H9 (cell line): ENCODE measurements around the gene TMCC1. TPM values are rescaled to one million over a fixed set of nuclear protein-coding genes. Genes with fewer than 3 reads are reported as not detected.

Experiments
- DNase-seq: peaks from one replicate; pipeline ENCODE4 v3.0.0-alpha.2; 2017
- H2AFZ ChIP-seq: one replicate; pipeline ENCODE4 v1.6.1; 2013; ENCODE audit warnings: mild to moderate bottlenecking, low read length, control low read depth, moderate library complexity
- H2AK5ac ChIP-seq: 2 replicates; pipeline ENCODE4 v1.6.1; 2013; ENCODE audit warnings: low read length, control low read depth, mixed read lengths; ENCODE audit not compliant: insufficient read length
- H2BK120ac ChIP-seq: one replicate; pipeline ENCODE4 v1.6.1; 2013; ENCODE audit warnings: low read depth, mild to moderate bottlenecking, low read length, control low read depth, inconsistent platforms; ENCODE audit not compliant: poor library complexity, severe bottlenecking
- H2BK12ac ChIP-seq: 2 replicates; pipeline ENCODE4 v1.6.1; 2013; ENCODE audit warnings: low read length, control low read depth, mixed read lengths, low read depth; ENCODE audit not compliant: insufficient read length
- H2BK15ac ChIP-seq: 2 replicates; pipeline ENCODE4 v1.6.1; 2013; ENCODE audit warnings: low read depth, low read length, control low read depth
- H2BK20ac ChIP-seq: one replicate; pipeline ENCODE4 v1.6.1; 2013; ENCODE audit warnings: low read depth, mild to moderate bottlenecking, low read length, control low read depth, inconsistent platforms; ENCODE audit not compliant: poor library complexity, severe bottlenecking
- H2BK5ac ChIP-seq: 2 replicates; pipeline ENCODE4 v1.6.1; 2013; ENCODE audit warnings: low read length, control low read depth, mixed read lengths; ENCODE audit not compliant: insufficient read length
- H3K14ac ChIP-seq: 2 replicates; pipeline ENCODE4 v1.6.1; 2013; ENCODE audit warnings: low read length, control low read depth; ENCODE audit not compliant: insufficient read depth
- H3K18ac ChIP-seq: 2 replicates; pipeline ENCODE4 v1.6.1; 2013; ENCODE audit warnings: low read depth, mild to moderate bottlenecking, mixed read lengths, low read length, control low read depth; ENCODE audit not compliant: insufficient read length
- H3K23ac ChIP-seq: 2 replicates; pipeline ENCODE4 v1.6.1; 2013; ENCODE audit warnings: low read length, control low read depth, mixed read lengths, low read depth; ENCODE audit not compliant: insufficient read length
- H3K23me2 ChIP-seq: 2 replicates; pipeline ENCODE4 v1.6.1; 2013; ENCODE audit warnings: low read depth, mild to moderate bottlenecking, mixed read lengths, low read length, control low read depth; ENCODE audit not compliant: insufficient read length, poor library complexity, severe bottlenecking
- H3K27ac ChIP-seq: 2 replicates; pipeline ENCODE4 v1.5.1; 2013; ENCODE audit warnings: low read length, control low read depth, mixed read lengths, low read depth; ENCODE audit not compliant: insufficient read length
- H3K27me3 ChIP-seq: 2 replicates; pipeline ENCODE4 v1.6.1; 2013; ENCODE audit warnings: low read length, control low read depth, inconsistent platforms; ENCODE audit not compliant: insufficient read depth
- H3K4ac ChIP-seq: 2 replicates; pipeline ENCODE4 v1.6.1; 2013; ENCODE audit warnings: low read depth, mild to moderate bottlenecking, control low read depth, inconsistent platforms, low read length, moderate library complexity
- H3K4me1 ChIP-seq: 2 replicates; pipeline ENCODE4 v1.6.1; 2013; ENCODE audit warnings: low read length, control low read depth, inconsistent platforms; ENCODE audit not compliant: insufficient read depth
- H3K4me2 ChIP-seq: 2 replicates; pipeline ENCODE4 v1.6.1; 2013; ENCODE audit warnings: low read length, control low read depth, mixed read lengths; ENCODE audit not compliant: insufficient read length, insufficient read depth
- H3K56ac ChIP-seq: 2 replicates; pipeline ENCODE4 v1.6.1; 2013; ENCODE audit warnings: low read depth, mild to moderate bottlenecking, mixed read lengths, low read length, control low read depth; ENCODE audit not compliant: insufficient read length
- H3K79me1 ChIP-seq: 2 replicates; pipeline ENCODE4 v1.6.1; 2013; ENCODE audit warnings: low read depth, mild to moderate bottlenecking, moderate library complexity, low read length, control low read depth, inconsistent platforms; ENCODE audit not compliant: insufficient read depth, poor library complexity, severe bottlenecking
- H3K79me2 ChIP-seq: 2 replicates; pipeline ENCODE4 v1.6.1; 2013; ENCODE audit warnings: low read length, control low read depth, inconsistent platforms; ENCODE audit not compliant: insufficient read depth
- H3K9ac ChIP-seq: 2 replicates; pipeline ENCODE4 v1.6.1; 2013; ENCODE audit warnings: low read length, control low read depth, mixed read lengths; ENCODE audit not compliant: insufficient read length; ENCODE audit errors: extremely low read depth
- H3K9me3 ChIP-seq: one replicate; pipeline ENCODE4 v1.6.1; 2013; ENCODE audit warnings: low read depth, low read length, inconsistent platforms; ENCODE audit not compliant: control insufficient read depth
- H3T11ph ChIP-seq: one replicate; pipeline ENCODE4 v1.6.1; 2013; ENCODE audit warnings: mild to moderate bottlenecking, low read length, control low read depth, inconsistent platforms
- H4K20me1 ChIP-seq: one replicate; pipeline ENCODE4 v1.6.1; 2013; ENCODE audit not compliant: control insufficient read depth, insufficient read length, insufficient read depth
- H4K5ac ChIP-seq: 2 replicates; pipeline ENCODE4 v1.6.1; 2013; ENCODE audit warnings: low read depth, mild to moderate bottlenecking, mixed read lengths, low read length, control low read depth; ENCODE audit not compliant: insufficient read length
- H4K8ac ChIP-seq: replicated peaks from 2 replicates; pipeline ENCODE4 v1.6.1; 2013; ENCODE audit warnings: low read length, control low read depth, mixed read lengths, low read depth; ENCODE audit not compliant: insufficient read length
- H4K91ac ChIP-seq: 2 replicates; pipeline ENCODE4 v1.6.1; 2013; ENCODE audit warnings: low read depth, mild to moderate bottlenecking, moderate library complexity, mixed read lengths, low read length, control low read depth; ENCODE audit not compliant: insufficient read length
- H3K27ac Mint-ChIP-seq, 3 experiments: 2 replicates in 2 of 3; 3 replicates in 1 of 3; pipeline ENCODE4 v1.8.0; 2020 to 2021; ENCODE audit warnings: mixed read lengths in 3 of 3, mild to moderate bottlenecking in 1 of 3, moderate library complexity in 1 of 3
- H3K27me3 Mint-ChIP-seq: 2 replicates; pipeline ENCODE4 v1.8.0; 2021; ENCODE audit warnings: low read depth, mild to moderate bottlenecking, moderate library complexity, mixed read lengths
- H3K36me3 Mint-ChIP-seq, 3 experiments: 2 replicates in 2 of 3; 3 replicates in 1 of 3; pipeline ENCODE4 v1.8.0; 2020 to 2021; ENCODE audit warnings: low read depth in 3 of 3, mixed read lengths in 3 of 3; ENCODE audit not compliant: insufficient read depth in 1 of 3
- H3K4me1 Mint-ChIP-seq, 2 experiments: 2 replicates each; pipeline ENCODE4 v1.8.0; 2020; ENCODE audit warnings: mixed read lengths in 2 of 2
- H3K4me3 Mint-ChIP-seq, 2 experiments: 2 replicates in 1 of 2; 3 replicates in 1 of 2; pipeline ENCODE4 v1.8.0; 2020 to 2021; ENCODE audit warnings: mild to moderate bottlenecking in 2 of 2, mixed read lengths in 2 of 2, moderate library complexity in 1 of 2
- H3K9me3 Mint-ChIP-seq, 2 experiments: 2 replicates in 1 of 2; 3 replicates in 1 of 2; pipeline ENCODE4 v1.8.0; 2020; ENCODE audit warnings: mild to moderate bottlenecking in 2 of 2, mixed read lengths in 2 of 2, moderate library complexity in 1 of 2
- CTCF ChIP-seq: fragments of 200-600 bp; sonication (generic); conservative IDR thresholded peaks from 3 replicates; pipeline ENCODE4 v1.8.0; 2021; ENCODE audit warnings: antibody characterized with exemption, mild to moderate bottlenecking
- WGBS: extraction: QIAGEN DNeasy Blood & Tissue Kit; methylation state at CpG from one replicate; pipeline ENCODE4 v1.1.7; 2013; ENCODE audit warnings: missing lambda C conversion rate, low lambda C conversion rate, mixed read lengths; ENCODE audit not compliant: insufficient read length; ENCODE audit errors: extremely low coverage; 5-methylcytosine and 5-hydroxymethylcytosine counted together
- total RNA-seq: library from RNA; stranded (reverse); gene quantifications from 2 replicates; pipeline ENCODE4 v1.2.1, GENCODE V29; 2021

The TMCC1 gene
- total RNA-seq, 1 experiment from 2014 or later: 24.4 TPM

- Histone ChIP-seq H3K18ac (no peak overlapping the region), H3K9me3 (no peaks in the 10 kb centered on the region), H3K23ac (no peak overlapping the region), H2BK20ac (no peak overlapping the region), H2BK15ac (no peak overlapping the region), H4K8ac (no peak overlapping the region), H3K9ac (no peak overlapping the region), H3K79me1 (no peaks in the 10 kb centered on the region), H2BK120ac (no peak overlapping the region), H3K27me3 (no peaks in the 10 kb centered on the region), H2AFZ (no peak overlapping the region), H3K4me2 (no peak overlapping the region), H2BK5ac (no peak overlapping the region), H2BK12ac (no peak overlapping the region), H3K23me2 (no peaks in the 10 kb centered on the region), H3T11ph (no peak overlapping the region), H3K79me2 (no peaks in the 10 kb centered on the region), H3K14ac (no peak overlapping the region), H4K20me1 (no peaks in the 10 kb centered on the region), H3K4ac (no peak overlapping the region), H2AK5ac (no peak overlapping the region), H3K27ac (no peak overlapping the region), H3K56ac (no peak overlapping the region), H4K91ac (no peak overlapping the region), H3K4me1 (no peaks in the 10 kb centered on the region), H4K5ac (no peak overlapping the region)
- no peaks in the 10 kb centered on the region; the same call in 1 of the 2 replicates for H3K27me3 Mint-ChIP-seq
- TF ChIP-seq CTCF: no peak
- no peaks in the 10 kb centered on the region for H3K9me3 Mint-ChIP-seq
- peaks cover 12 to 22% of the 10 kb centered on the region in 2 experiments for H3K4me1 Mint-ChIP-seq
- peak overlapping the region in 1 of 3 experiments; percentile 15; a peak in 1 of 7 replicates for H3K27ac Mint-ChIP-seq
- no peaks in the 10 kb centered on the region; a peak in 2 of 7 replicates for H3K36me3 Mint-ChIP-seq
- whole genome bisulfite sequencing: no CpG with 5 or more reads among the region's 23 CpGs
- H3K4me3 Mint-ChIP-seq: no peak overlapping the region
- no peak for DNase-seq
Measured at GRCh38 chr3:129618901-129619671, 274.4 kb downstream of the TMCC1 start.
